ENCODE data around the gene SIX6.
A peak's percentile ranks its signal among the peaks of the same experiment; 100 is the strongest.
"Not testable (repeated sequence)": the region's sequence is repeated elsewhere in the genome, so short reads cannot be mapped to it uniquely, and the experiment has no call there.

Gene SIX6

DNA sequence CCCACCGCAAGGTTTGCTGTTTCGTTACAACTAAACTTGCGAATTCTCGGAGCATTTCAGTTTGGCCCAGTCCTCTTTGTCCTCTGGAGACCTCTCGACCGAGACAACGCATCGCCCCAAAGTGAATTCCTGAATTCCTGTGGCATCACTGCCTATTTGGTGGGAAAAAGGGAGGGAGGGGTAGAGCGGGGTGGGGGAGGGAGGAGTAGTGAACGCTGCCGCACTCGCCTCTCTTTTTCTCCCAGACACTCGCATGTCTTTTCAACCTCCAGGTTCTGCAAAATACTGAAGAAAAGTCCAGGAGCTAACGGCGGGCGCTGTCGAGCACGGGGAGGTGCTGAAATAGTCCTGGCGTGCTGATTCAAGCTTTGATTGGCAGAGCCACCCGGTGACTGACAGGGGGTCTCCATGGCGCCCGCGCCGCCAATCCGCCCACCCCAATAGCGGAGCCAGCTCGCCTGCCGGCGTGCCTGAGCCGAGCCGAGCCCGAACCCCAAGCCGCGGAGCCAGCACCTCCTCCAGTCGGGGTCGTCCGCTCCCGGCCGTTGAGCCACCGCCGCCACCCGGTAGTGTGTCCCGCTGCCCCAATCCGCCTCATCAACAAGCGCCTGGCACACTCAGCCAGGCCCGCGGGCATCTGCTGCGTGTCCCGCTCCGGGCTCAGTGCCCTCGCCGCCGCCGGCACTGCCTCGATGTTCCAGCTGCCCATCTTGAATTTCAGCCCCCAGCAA lies at the start of gene SIX6:
Gene SIX6, plus strand, starts transcription at position 440 of the 731 bp plus-strand sequence. Its CDS starts 253 bp downstream, at position 693.
- no peak within 1 kb of the TSS for H3K27ac Mint-ChIP-seq
- H3K4me1 Mint-ChIP-seq, result peaks cover 14% of the 10 kb centered on the region
- H3K36me3 Mint-ChIP-seq (ENCODE audit: low read depth), result no peaks in the 10 kb centered on the region
- peak within 1 kb of the TSS; percentile 51 to 69 (median 58) for H3K4me3 Mint-ChIP-seq
- TF ChIP-seq, protein P1, sequence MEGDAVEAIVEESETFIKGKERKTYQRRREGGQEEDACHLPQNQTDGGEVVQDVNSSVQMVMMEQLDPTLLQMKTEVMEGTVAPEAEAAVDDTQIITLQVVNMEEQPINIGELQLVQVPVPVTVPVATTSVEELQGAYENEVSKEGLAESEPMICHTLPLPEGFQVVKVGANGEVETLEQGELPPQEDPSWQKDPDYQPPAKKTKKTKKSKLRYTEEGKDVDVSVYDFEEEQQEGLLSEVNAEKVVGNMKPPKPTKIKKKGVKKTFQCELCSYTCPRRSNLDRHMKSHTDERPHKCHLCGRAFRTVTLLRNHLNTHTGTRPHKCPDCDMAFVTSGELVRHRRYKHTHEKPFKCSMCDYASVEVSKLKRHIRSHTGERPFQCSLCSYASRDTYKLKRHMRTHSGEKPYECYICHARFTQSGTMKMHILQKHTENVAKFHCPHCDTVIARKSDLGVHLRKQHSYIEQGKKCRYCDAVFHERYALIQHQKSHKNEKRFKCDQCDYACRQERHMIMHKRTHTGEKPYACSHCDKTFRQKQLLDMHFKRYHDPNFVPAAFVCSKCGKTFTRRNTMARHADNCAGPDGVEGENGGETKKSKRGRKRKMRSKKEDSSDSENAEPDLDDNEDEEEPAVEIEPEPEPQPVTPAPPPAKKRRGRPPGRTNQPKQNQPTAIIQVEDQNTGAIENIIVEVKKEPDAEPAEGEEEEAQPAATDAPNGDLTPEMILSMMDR (IDR thresholded peaks at IDR 0.05; ENCODE audit: unreplicated experiment in 3 of 3), result no peak
- H3K27me3 Mint-ChIP-seq (ENCODE audit: low read depth), result peaks cover 100% of the 10 kb centered on the region
- H3K9me3 Mint-ChIP-seq, result no peaks in the 10 kb centered on the region

DNA sequence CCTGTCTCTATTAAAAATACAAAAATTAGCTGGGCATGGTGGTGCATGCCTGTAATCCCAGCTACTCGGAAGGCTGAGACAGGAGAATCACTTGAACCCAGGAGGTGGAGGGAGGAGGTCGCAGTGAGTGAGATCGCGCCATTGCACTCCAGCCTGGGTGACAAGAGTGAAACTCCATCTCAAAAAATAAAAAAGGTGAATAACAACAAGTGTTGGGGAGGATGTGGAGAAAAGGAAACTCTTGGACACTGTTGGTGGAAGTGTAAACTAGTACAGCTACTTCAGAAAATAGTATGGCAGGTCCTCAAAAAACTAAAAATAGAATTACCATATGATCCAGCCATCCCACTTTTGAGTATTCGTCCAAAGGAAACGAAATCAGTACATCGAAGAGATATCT lies 28.7 kb upstream of the SIX6 start:
- Mint-ChIP-seq H3K9me3 (peaks cover 22% of the 10 kb centered on the region), H3K36me3 (ENCODE audit: low read depth) (peaks cover 24% of the 10 kb centered on the region)
- H3K4me1 Mint-ChIP-seq; H3K27me3 Mint-ChIP-seq (ENCODE audit: low read depth); H3K4me3 Mint-ChIP-seq; H3K27ac Mint-ChIP-seq: not testable (repeated sequence)

DNA sequence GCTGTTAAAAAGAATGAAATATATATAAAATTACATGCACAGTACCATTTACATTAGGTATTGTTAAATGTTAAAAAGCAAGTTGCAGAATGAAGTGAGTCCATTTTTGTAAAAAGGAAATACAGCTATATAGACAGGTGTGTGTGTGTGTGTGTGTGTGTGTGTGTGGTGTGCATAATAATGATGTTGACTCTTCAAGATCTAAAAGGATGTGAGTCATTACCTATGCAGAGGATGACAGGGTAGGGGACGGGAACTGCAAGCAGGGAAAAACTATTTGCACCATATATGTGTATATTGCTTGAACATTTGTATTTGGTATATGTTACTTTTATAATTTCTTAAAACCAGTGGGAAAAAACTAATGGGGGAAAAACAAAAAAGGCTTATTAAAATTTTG lies 26.2 kb upstream of the SIX6 start:
- peaks cover 17% of the 10 kb centered on the region for H3K36me3 Mint-ChIP-seq (ENCODE audit: low read depth)
- H3K4me3 Mint-ChIP-seq, result peak overlapping the region in 2 of 3 experiments; percentile 7 to 29
- H3K4me1 Mint-ChIP-seq, result no peaks in the 10 kb centered on the region
- peaks cover 14% of the 10 kb centered on the region for H3K9me3 Mint-ChIP-seq
- H3K27ac Mint-ChIP-seq, result no peak overlapping the region
- H3K27me3 Mint-ChIP-seq (ENCODE audit: low read depth), result no peaks in the 10 kb centered on the region
- TF ChIP-seq, protein P1 (IDR thresholded peaks at IDR 0.05; ENCODE audit: unreplicated experiment in 3 of 3), result no peak

DNA sequence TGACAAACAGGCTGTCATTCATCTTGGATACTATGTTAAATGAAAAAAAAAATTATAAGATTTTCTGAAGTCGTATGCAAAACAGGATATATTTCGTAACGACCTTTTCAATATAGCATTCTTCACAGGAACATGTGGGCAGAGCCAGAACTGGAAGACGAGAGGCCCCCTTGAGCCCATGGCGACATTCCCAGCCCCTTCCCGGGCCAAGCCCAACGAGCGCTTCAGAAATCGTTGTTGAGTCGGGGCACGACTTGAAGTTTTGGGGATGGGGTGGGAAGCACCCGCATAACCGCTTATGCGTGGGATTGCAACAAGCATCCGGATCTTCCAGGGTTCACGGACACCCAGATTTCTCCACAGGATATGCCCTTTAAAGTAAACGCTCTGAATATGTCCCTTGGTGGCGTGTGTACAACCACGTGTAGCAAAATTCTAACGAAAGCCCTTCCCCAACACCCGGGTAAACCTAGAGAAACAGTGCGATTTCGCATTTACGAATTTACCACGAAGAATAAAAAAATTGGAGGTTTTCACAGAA lies 23.8 kb upstream of the SIX6 start:
- H3K4me1 Mint-ChIP-seq, result no peaks in the 10 kb centered on the region
- TF ChIP-seq, protein P1 (IDR thresholded peaks at IDR 0.05; ENCODE audit: unreplicated experiment in 3 of 3), result no peak
- peak overlapping the region; percentile 83 to 88 (median 83) for H3K4me3 Mint-ChIP-seq
- H3K36me3 Mint-ChIP-seq (ENCODE audit: low read depth), result peaks cover 11% of the 10 kb centered on the region
- H3K9me3 Mint-ChIP-seq, result peaks cover 9% of the 10 kb centered on the region
- H3K27me3 Mint-ChIP-seq (ENCODE audit: low read depth), result no peaks in the 10 kb centered on the region
- no peak overlapping the region for H3K27ac Mint-ChIP-seq

DNA sequence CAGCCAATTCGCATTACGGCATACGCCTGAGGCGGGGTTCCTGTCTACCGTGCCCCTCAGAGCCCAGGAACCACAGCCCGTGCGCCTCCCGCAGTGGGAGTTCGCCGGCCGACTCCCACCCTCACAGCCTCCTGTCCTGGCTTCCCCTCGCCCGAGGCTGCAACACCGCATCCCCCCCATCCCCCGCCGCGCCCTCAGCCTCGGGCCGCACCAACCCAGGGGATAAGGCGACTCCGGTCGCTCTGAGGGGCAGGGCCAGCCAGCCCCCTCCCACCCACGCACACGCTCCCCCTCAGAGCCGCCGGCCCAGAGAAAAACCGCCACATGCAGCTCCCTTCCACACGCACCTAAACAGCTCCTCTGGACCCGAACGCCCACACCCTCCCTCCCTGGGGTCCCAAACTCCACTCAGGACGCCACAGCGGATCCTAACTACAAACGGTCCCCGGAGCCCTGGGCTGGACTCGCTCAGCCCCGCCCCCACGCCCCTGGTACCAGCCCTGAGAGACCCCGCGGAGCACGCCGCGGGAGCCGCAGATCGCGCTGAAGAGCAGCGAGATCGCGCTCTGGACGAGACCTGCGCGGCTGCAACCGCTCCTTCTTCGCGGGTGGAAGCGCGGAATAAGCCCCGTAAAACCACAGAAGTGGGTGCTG lies 23.2 kb upstream of the SIX6 start, which contains the start of gene C14orf39:
Gene C14orf39, minus strand, starts transcription at position 466 of the 654 bp plus-strand sequence. CDS start 985 bp downstream, outside the sequence.
- Mint-ChIP-seq H3K9me3 (peaks cover 6% of the 10 kb centered on the region), H3K4me3 (peak within 1 kb of the TSS; percentile 83 to 88 (median 83)), H3K27ac (no peak within 1 kb of the TSS), H3K27me3 (ENCODE audit: low read depth) (peaks cover 2% of the 10 kb centered on the region), H3K4me1 (no peaks in the 10 kb centered on the region), H3K36me3 (ENCODE audit: low read depth) (peaks cover 7% of the 10 kb centered on the region)
- TF ChIP-seq, protein P1 (IDR thresholded peaks at IDR 0.05; ENCODE audit: unreplicated experiment in 3 of 3), result no peak

DNA sequence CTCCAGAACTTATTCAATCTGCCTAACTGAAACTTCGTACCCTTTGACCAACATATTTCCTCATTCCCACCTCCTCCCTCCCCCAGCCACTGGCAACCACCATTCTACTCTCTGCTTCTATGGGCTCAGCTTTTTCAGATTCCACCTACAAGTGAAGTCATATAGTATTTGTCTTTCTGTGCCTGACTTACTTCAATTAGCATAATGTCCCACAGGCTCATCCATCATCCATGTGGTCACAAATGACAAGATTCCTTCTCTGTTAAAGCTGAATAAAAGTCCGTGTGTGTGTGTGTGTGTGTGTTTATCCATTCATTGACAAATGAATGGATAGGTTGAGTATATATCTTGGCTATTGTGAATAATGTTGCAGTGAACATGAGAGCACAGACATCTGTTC lies 21.7 kb upstream of the SIX6 start:
- Mint-ChIP-seq H3K4me1 (no peaks in the 10 kb centered on the region), H3K9me3 (no peaks in the 10 kb centered on the region), H3K27me3 (ENCODE audit: low read depth) (peaks cover 12% of the 10 kb centered on the region), H3K36me3 (ENCODE audit: low read depth) (no peaks in the 10 kb centered on the region), H3K27ac (no peak overlapping the region), H3K4me3 (no peak overlapping the region)
- TF ChIP-seq, protein P1 (IDR thresholded peaks at IDR 0.05; ENCODE audit: unreplicated experiment in 3 of 3), result no peak
